GM15510 (cell line): ENCODE data around the gene SKP1.

Experiments used
- POLR2A ChIP-seq: IDR thresholded peaks from 3 replicates; pipeline ENCODE4 v1.6.1; 2011; ENCODE audit warnings: borderline replicate concordance; ENCODE audit not compliant: insufficient read length; ENCODE audit errors: extremely low read depth

SKP1 gene

GRCh38 chr5:134148986-134149539 is 27.7 kb downstream of the SKP1 start:
- no peak for TF ChIP-seq POLR2A

GRCh38 chr5:134148316-134148715 is 28.4 kb downstream of the SKP1 start:
- no peak for TF ChIP-seq POLR2A

GRCh38 chr5:134146651-134147518 is 29.9 kb downstream of the SKP1 start:
- no peak for TF ChIP-seq POLR2A

GRCh38 chr5:134145779-134146581 is 30.8 kb downstream of the SKP1 start:
- no peak for TF ChIP-seq POLR2A

GRCh38 chr5:134145041-134145757 is 31.6 kb downstream of the SKP1 start:
- TF ChIP-seq POLR2A = no peak

- no peak for TF ChIP-seq POLR2A
These were observed 32.5 kb downstream of the SKP1 start for GRCh38 chr5:134143944-134144941.

- no peak for TF ChIP-seq POLR2A
These were observed 33.3 kb downstream of the SKP1 start for GRCh38 chr5:134143431-134143830.

GRCh38 chr5:134142806-134143205 is 33.9 kb downstream of the SKP1 start:
- no peak for TF ChIP-seq POLR2A

- no peak for TF ChIP-seq POLR2A
These were observed 34.7 kb downstream of the SKP1 start for GRCh38 chr5:134142052-134142451.

- TF ChIP-seq POLR2A = no peak
These were observed 35.3 kb downstream of the SKP1 start for GRCh38 chr5:134141331-134142050.

GRCh38 chr5:134140530-134141201 is 36.1 kb downstream of the SKP1 start:
- no peak for TF ChIP-seq POLR2A

GRCh38 chr5:134139891-134140469 is 36.8 kb downstream of the SKP1 start:
- TF ChIP-seq POLR2A = no peak
